Memory B cell (primary cell): ENCODE measurements around the gene SEMA3C.

Source experiments
- ATAC-seq: fragments of 150-1000 bp; cut with Tn5 transposase; 2 replicates; pipeline ENCODE4 v1.10.0; 2021; ENCODE audit warnings: low read depth, mild to moderate bottlenecking, moderate library complexity
- DNase-seq, 2 donors: peaks; one replicate each; pipeline ENCODE4 v3.0.0; 2022; ENCODE audit warnings: low spot score in 2 of 2
- H3K27ac Mint-ChIP-seq: one replicate; pipeline ENCODE4 v1.8.0; 2022; ENCODE audit warnings: mild to moderate bottlenecking, moderate library complexity, mixed read lengths
- H3K27me3 Mint-ChIP-seq: one replicate; pipeline ENCODE4 v1.8.0; 2022; ENCODE audit warnings: mixed read lengths
- H3K36me3 Mint-ChIP-seq: one replicate; pipeline ENCODE4 v1.8.0; 2022; ENCODE audit warnings: mild to moderate bottlenecking, mixed read lengths
- H3K4me1 Mint-ChIP-seq: one replicate; pipeline ENCODE4 v1.8.0; 2022; ENCODE audit warnings: mixed read lengths
- H3K4me3 Mint-ChIP-seq: one replicate; pipeline ENCODE4 v1.8.0; 2022; ENCODE audit warnings: mild to moderate bottlenecking, moderate library complexity, mixed read lengths
- H3K9me3 Mint-ChIP-seq: one replicate; pipeline ENCODE4 v1.8.0; 2022; ENCODE audit warnings: mixed read lengths

Gene SEMA3C

GRCh38 chr7:80736371-80737125 lies 182.3 kb downstream of the SEMA3C start:
- Mint-ChIP-seq H3K27ac (no peak overlapping the region), H3K36me3 (no peaks in the 10 kb centered on the region), H3K27me3 (no peaks in the 10 kb centered on the region), H3K9me3 (peaks cover 5% of the 10 kb centered on the region), H3K4me3 (no peak overlapping the region), H3K4me1 (no peaks in the 10 kb centered on the region)
- DNase-seq, result no peak
- ATAC-seq, result no peak

DNA sequence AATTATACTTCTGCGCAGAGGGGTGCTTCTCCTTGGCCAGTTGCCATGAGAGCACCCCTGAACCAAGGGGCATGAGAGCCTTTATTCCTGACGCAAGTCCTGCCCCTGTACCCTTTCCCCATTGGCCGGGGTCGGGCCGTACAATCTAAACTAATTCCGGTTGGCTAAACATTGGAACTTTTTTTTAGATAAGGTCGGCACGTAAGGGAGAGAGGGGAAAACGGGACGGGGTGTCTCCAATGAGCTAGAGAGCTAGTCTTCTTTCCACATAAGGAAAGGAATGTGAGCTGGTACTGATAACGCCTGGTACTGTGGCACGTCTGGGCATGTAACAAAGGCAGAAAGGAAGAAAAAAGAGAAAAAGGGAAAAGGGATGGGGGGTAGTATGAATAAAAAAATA lies 183.5 kb downstream of the SEMA3C start:
- H3K36me3 Mint-ChIP-seq, result no peaks in the 10 kb centered on the region
- DNase-seq (no peak), ATAC-seq (no peak)
- no peak overlapping the region for H3K27ac Mint-ChIP-seq
- no peak overlapping the region for H3K4me3 Mint-ChIP-seq
- H3K4me1 Mint-ChIP-seq, result no peaks in the 10 kb centered on the region
- H3K27me3 Mint-ChIP-seq, result no peaks in the 10 kb centered on the region
- peaks cover 7% of the 10 kb centered on the region for H3K9me3 Mint-ChIP-seq

DNA sequence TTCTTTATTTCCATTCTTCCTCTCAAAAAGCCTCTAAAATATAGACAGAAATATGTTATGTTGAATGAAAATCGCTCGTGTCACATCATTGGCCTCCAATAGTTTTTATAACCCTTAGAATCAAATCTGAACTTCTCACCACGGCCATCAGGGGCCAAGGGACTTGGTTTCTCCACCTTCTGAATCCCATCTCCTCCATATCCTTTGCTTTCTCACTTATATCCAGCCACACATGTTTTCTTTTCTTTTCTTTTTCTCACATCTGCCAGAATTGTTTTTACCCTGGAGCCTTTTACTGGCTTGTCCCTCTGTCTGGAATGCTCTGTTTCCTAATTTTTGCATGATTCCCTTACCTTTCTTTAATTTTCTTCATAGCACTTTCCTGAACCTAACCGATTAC lies 184.8 kb downstream of the SEMA3C start:
- Mint-ChIP-seq H3K4me1 (no peaks in the 10 kb centered on the region), H3K9me3 (peaks cover 7% of the 10 kb centered on the region), H3K27me3 (no peaks in the 10 kb centered on the region), H3K27ac (no peak overlapping the region), H3K4me3 (no peak overlapping the region), H3K36me3 (no peaks in the 10 kb centered on the region)
- no peak for DNase-seq
- ATAC-seq, result no peak

DNA sequence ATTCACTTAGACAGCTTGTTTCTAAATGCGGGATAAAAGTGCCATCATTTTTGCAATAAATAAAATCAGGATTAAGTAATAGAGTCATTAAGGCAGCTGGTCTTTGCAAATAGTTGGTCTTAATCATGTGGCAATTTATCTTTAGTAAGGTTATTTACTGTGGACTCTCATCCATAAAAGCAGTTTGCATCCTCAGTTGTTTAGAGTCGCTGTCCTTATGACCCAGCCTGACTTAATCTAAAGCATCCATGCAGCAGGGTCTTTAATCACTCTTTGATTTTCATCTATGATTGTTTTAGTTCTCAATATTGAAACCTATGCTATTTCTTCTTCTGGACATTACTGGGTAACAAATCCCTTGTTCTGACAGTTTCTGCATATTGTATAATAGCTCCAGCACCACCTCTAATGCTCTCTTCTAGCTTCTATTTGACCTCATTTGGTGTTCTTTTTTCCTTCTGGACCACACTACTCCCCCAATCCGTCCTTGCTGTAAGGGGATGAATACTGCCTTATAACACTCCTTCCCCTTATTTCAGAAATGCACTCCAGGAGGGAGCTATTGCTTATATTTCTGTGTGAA lies 185.4 kb downstream of the SEMA3C start:
- no peaks in the 10 kb centered on the region for H3K27me3 Mint-ChIP-seq
- no peak overlapping the region for H3K27ac Mint-ChIP-seq
- no peaks in the 10 kb centered on the region for H3K4me1 Mint-ChIP-seq
- ATAC-seq (no peak), DNase-seq (no peak)
- H3K9me3 Mint-ChIP-seq, result peaks cover 7% of the 10 kb centered on the region
- H3K4me3 Mint-ChIP-seq, result no peak overlapping the region
- H3K36me3 Mint-ChIP-seq, result no peaks in the 10 kb centered on the region

DNA sequence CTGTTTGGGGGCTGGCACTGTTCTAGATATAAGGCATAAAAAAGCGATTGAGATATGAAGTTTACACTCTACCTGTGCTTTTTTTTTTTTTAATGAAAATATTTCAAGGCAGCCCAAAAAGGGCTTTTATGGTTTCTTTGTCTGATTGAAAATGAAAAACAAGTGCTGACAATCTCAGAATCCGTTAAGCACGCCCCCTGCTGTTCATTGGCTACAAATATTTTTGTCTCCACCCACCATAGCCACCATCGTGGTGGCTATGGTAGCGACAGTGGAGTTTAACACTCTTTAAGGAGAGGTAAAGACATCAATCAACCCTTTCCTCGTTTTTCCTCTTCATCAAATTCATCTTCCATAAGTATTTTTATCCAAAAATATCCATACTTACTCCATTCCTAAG lies 186.2 kb downstream of the SEMA3C start:
- Mint-ChIP-seq H3K27ac (no peak overlapping the region), H3K27me3 (no peaks in the 10 kb centered on the region), H3K4me3 (no peak overlapping the region), H3K4me1 (no peaks in the 10 kb centered on the region), H3K9me3 (peaks cover 7% of the 10 kb centered on the region), H3K36me3 (no peaks in the 10 kb centered on the region)
- DNase-seq (no peak), ATAC-seq (no peak)

DNA sequence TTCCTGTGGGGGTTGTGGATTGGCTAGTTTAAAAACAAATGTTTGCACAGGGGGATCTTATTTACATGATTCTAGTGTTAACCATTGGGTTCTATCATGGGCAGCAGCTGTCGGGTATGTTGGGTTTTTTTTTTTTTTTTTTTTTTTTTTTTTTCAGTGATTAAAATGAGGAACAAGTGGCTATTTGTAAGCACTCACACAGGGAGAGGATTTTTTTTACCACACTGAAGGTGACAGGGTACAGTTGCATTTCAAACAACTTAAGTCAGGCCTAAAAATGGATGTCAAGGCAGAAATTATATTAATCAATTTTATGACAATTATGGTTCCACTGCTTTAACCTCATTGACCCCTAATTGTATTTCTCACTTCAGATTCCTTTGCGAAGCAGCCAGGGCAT lies 187.6 kb downstream of the SEMA3C start:
- Mint-ChIP-seq H3K4me1 (no peaks in the 10 kb centered on the region), H3K27ac (no peak overlapping the region), H3K9me3 (peaks cover 5% of the 10 kb centered on the region), H3K36me3 (no peaks in the 10 kb centered on the region), H3K4me3 (no peak overlapping the region), H3K27me3 (no peaks in the 10 kb centered on the region)
- DNase-seq (no peak), ATAC-seq (no peak)

DNA sequence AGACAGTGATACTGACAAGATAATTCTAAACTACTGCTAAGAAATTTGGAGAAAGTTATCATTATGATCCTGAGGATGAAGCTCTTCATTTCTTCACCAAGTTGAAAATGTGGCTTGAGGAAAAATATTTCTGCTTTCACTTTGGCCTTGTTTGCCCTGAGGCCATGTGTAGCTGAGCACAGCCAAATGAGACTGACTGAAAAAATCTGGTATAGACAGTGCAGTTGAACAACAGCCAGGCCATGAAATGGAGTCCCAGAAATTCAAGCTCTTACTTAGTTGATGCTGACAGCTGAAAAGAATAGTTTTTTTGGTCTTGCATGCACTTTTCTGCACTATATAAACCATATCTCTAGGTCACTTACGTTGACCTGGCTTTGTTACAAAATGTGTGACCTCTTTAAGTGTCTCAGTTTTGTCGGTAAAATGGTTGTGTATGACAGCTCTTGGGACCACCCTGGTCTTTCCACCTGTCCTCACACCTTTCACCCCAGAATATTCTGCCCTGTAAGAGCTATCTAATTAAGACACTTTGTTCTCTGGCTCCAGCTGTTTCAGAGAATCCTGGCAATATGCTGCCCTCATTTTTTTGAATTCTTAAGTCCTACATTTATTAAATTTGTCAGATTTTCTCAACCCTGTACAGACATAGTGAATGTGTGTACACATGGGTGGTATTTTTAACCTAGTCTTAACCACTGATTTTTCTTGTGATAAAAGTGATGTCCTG lies 189.1 kb downstream of the SEMA3C start:
- H3K27ac Mint-ChIP-seq, result no peak overlapping the region
- H3K9me3 Mint-ChIP-seq, result peaks cover 4% of the 10 kb centered on the region
- H3K4me1 Mint-ChIP-seq, result no peaks in the 10 kb centered on the region
- no peak for ATAC-seq
- H3K27me3 Mint-ChIP-seq, result no peaks in the 10 kb centered on the region
- no peak overlapping the region for H3K4me3 Mint-ChIP-seq
- H3K36me3 Mint-ChIP-seq, result no peaks in the 10 kb centered on the region
- DNase-seq, result no peak

GRCh38 chr7:80726666-80727065 lies 192.2 kb downstream of the SEMA3C start:
- H3K27me3 Mint-ChIP-seq, result no peaks in the 10 kb centered on the region
- no peak for ATAC-seq

DNA sequence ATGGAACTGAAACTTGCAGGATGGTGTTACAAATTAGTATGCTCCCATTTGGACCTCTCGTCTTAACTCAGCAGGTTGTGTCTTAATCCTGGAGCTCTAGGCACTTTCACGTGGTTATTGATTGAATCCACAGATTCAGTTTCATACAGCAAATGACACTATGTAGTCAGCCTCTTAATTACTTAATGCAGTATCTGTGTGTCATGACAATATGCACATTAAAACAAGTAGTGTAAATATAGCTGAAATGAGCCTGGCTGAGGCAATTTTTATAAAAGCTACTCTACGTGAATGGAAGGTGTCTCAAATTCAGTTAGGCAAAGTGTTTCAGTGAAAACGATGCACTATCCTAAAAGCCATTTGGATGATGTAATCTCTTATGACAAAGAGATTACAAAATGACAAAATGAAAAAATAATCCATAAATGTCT lies 193.7 kb downstream of the SEMA3C start:
- H3K36me3 Mint-ChIP-seq, result no peaks in the 10 kb centered on the region
- H3K4me1 Mint-ChIP-seq, result no peaks in the 10 kb centered on the region
- no peak overlapping the region for H3K4me3 Mint-ChIP-seq
- H3K27ac Mint-ChIP-seq, result no peak overlapping the region
- no peaks in the 10 kb centered on the region for H3K27me3 Mint-ChIP-seq
- DNase-seq (no peak), ATAC-seq (no peak)
- H3K9me3 Mint-ChIP-seq, result peaks cover 3% of the 10 kb centered on the region

More at GRCh38 chr7:80726666-80727065, 192.2 kb downstream of the SEMA3C start:
- Mint-ChIP-seq H3K9me3 (peaks cover 4% of the 10 kb centered on the region), H3K4me1 (no peaks in the 10 kb centered on the region), H3K4me3 (no peak overlapping the region), H3K36me3 (no peaks in the 10 kb centered on the region), H3K27ac (no peak overlapping the region)
- no peak for DNase-seq

DNA sequence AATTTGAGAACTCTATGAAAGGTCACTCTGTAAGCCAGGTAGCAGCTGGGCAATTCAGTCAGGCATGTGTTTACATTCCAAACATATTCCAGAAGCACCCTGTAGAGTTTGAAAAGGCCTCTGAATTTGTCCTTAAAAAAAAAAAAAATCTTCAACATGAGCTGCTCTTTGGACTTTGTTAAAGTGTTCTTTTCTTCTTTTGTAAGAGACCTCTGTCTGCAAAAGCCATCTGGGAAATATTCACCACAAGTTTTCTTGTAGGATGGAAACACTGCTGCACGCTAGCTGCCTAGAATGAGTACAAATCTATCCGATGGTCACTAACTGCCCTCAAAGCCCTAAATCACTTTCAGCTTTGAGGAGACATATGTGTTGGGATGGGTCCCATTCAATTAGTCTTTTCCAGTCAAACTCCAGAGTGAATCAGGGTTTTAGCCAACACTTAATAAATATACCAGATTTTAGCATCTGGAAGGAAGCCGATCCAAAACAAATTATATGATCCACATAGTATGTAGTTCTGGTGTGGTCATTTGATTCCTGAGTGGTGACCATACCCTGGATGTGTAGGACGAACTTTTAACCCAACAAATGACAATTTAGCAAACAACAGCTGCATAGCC lies 194.5 kb downstream of the SEMA3C start:
- Mint-ChIP-seq H3K36me3 (no peaks in the 10 kb centered on the region), H3K9me3 (peaks cover 3% of the 10 kb centered on the region), H3K4me3 (no peak overlapping the region), H3K27ac (no peak overlapping the region), H3K4me1 (no peaks in the 10 kb centered on the region), H3K27me3 (no peaks in the 10 kb centered on the region)
- DNase-seq, result no peak
- no peak for ATAC-seq

DNA sequence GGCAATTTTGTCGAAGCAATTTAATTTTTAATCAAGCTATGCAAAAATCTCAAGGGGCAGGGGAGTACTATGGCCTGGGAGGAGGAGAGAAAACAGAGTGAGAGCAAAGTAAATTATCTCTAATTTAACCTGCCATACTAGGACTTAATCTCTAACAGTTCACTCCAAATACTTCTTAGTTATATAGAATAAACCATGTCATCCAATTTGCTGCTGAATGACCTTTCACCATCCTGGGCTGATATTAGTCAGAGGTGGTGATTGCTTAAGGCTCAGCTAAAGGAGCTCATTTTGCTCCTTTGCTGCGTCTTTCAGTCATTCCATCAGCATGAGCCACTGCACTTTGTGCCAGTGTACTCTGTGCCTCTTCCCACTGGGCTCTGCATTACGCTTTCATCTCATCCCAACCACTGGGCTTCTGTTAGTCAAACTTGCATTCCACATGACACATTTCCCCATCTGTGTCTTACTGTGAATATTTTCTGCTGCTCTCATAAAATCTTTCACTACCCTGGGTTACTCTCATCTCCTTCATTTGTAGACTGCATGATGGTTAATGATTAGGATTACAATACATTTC lies 196.1 kb downstream of the SEMA3C start:
- Mint-ChIP-seq H3K4me3 (no peak overlapping the region), H3K27me3 (no peaks in the 10 kb centered on the region), H3K9me3 (peaks cover 3% of the 10 kb centered on the region), H3K4me1 (no peaks in the 10 kb centered on the region), H3K27ac (no peak overlapping the region), H3K36me3 (no peaks in the 10 kb centered on the region)
- no peak for ATAC-seq
- DNase-seq, result no peak

DNA sequence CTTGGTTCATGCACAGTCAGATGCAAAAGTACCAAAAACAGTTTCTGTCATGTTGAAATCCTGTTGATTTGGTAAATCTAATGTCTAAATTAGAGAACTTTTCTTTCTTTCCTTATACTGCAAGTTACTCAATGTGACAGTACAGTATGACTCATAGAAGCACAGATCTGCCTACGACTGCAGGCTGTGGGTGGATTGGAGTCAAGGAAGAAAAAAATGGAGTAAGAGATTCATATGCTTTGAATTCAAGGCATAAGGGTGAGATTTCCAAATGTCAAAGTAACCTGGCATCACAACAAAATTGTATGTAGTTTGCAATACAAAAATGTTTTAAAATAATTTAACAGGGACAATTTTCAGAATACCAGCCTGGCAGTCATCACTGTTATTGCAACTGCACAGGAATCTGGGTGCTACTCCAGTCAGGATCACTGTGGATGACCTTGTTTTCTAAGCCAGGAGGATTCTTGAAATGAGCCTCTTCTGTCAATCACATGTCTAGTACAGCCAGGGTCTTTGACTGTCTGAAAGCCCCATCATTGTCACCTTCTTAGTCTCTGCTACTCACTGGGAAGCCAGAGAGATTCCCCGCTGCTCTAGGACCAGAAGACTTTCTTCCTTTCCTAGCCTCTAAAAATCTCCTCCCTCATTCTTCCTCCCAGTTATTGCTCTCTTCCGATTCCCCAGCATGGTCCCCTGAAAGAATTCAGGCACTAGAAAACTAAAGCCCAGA lies 196.8 kb downstream of the SEMA3C start:
- no peak overlapping the region for H3K27ac Mint-ChIP-seq

GRCh38 chr7:80720146-80720545 lies 198.7 kb downstream of the SEMA3C start:
- DNase-seq, result no peak
- no peak for ATAC-seq
- no peak overlapping the region for H3K27ac Mint-ChIP-seq
- no peak overlapping the region for H3K4me3 Mint-ChIP-seq
- no peaks in the 10 kb centered on the region for H3K27me3 Mint-ChIP-seq
- no peaks in the 10 kb centered on the region for H3K36me3 Mint-ChIP-seq
- H3K4me1 Mint-ChIP-seq, result no peaks in the 10 kb centered on the region
- H3K9me3 Mint-ChIP-seq, result peaks cover 2% of the 10 kb centered on the region

More for the DNA sequence above, 196.8 kb downstream of the SEMA3C start:
- no peaks in the 10 kb centered on the region for H3K27me3 Mint-ChIP-seq
- ATAC-seq, result no peak
- peaks cover 3% of the 10 kb centered on the region for H3K9me3 Mint-ChIP-seq
- DNase-seq, result no peak
- H3K4me3 Mint-ChIP-seq, result no peak overlapping the region
- no peaks in the 10 kb centered on the region for H3K36me3 Mint-ChIP-seq
- no peaks in the 10 kb centered on the region for H3K4me1 Mint-ChIP-seq
